ENCODE measurements around the gene NHSL1.
A peak's percentile ranks its signal among the peaks of the same experiment; 100 is the strongest.

NHSL1 gene

DNA sequence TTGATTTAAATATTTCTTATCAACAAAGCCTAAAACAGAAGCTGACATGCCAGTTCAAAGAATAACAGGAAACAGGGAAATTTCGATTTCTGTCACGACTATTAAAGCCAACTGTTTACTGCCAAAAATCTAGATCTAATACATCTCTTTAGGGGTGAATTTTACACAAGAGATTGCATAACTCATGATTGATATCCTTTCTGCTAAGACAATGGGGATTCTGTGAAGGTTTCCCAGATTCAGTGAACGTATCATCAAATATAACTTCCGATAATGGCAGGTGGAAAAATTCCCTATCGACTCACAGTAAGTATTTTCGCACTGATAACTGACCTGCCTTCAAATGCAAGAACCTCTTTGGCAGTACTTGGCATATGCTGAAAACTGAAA, 42.9 kb downstream of the NHSL1 start:
- DNase-seq (ENCODE audit: low read depth in 2 of 2): no peak

DNA sequence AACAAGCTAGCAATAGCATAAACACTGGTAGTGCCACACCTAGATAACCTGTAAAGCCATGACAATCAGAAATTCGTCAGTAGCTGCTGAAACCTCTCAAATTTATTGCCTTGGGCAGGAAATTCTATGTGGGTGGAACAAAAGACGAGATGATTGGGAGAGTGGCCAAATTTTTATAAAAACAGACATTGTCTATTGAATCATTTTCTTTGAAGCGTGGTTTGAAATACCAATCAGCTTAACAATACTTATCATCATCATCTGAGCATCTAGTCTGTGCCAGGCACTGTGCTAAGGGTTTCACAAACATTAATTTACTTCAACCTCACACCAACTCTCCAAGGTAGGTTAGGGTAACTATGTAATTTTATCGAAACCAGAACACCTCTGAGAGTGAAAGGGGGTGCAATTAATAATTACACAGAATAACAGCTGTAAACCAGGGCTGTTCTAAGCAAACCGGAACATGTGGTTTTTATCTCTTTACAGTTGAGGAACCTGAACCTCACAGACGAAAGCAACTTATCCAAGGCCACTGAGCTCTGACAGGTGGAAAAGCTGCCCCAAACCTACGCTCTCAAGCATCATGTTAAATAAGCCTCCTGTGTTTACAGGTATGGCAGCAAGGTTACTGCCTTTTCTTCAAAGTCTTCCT, 43.4 kb downstream of the NHSL1 start:
- DNase-seq (ENCODE audit: low read depth in 2 of 2): no peak

DNA sequence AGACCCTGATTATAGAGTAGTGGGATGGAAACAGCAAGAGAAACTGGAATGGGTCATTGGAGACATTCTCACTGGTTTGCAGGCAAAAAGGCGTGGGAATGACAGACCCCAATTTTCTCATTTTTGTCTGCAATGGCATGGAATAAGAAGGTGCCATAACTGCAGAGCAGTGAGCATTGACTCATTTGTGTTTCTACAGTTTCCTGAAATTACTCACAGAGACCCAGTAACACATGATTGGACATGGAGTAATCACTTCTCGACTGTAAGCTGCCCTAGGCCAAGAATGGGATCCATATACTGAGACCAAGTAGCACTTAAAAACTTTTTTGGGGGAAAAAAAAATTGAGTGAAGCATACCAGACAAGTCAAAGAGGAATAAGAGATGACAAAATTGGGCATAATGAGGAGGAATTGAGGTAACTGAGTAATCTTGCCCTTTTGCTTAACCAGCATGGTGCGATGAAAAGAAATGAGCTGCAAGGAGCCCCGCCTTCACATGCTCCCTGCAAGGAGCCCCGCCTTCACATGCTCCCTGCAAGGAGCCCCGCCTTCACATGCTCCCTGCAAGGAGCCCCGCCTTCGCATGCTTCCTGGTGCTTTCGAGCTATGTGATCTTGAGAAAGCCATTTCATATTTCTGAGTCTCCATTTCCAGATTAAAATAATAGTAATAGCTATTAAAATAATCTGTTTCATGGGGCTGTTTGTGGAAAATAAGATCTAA, 44.1 kb downstream of the NHSL1 start:
- DNase-seq (ENCODE audit: low read depth in 2 of 2): peak in 1 of 2 donors; percentile 21

DNA sequence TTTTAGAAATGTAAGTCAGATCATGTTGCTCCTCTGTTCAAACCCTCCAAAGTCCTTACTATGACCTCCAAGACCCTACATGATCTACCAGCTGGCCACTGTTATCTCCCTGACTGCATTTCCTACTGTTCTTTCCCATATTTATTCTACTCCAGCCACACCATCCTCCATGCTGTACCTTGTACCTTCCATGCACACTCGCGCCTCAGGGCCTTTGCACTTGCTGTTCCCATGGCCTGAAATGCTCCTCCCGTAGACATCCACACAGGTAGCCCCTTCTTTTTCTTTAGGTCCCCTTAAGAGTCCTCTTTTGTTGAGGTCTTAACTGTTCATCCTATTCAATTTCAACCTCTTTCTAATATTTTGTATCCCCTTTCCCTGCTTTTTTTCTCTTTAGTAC, 48.3 kb downstream of the NHSL1 start:
- no peak for DNase-seq (ENCODE audit: low read depth in 2 of 2)

DNA sequence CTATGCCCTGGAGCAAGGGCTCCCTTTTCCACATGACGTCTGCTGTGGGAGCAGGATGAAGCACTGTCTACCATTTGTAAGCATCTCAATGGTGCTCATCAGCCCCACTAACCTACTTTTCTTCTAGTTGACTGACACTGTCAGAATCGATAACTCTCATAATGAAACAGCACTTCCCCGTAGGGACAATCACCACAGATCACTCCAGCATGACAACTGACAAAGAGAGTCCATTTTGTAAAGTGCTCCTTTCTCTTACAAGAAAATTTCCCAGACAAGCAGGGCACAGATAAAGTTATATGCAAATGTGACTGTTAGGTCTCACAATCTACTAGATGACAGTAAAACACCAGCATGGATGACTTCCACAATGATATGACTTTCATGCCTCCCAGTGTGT, 48.8 kb downstream of the NHSL1 start:
- DNase-seq (ENCODE audit: low read depth in 2 of 2): no peak

GRCh38 chr6:138446821-138447220, 52.5 kb downstream of the NHSL1 start:
- DNase-seq (ENCODE audit: low read depth in 2 of 2): no peak

DNA sequence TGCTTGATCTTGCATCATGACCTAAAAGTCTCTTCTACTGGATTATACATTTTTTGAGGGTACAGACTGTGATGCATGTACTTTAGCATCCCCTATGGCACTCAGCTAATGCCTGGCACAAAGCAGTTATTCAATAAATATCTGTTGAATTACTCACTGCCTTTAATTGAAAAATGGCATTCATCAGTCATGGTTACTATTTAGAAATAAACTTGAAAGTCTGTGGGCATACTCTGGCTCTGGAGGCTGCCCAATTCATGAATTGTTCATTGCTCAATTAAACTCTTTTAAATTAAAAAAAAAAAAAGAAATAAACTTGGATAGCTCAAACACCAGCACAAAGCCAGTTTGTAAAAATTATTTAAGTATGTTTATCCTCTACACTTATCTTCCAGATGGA, 55.3 kb downstream of the NHSL1 start:
- DNase-seq (ENCODE audit: low read depth in 2 of 2): no peak

DNA sequence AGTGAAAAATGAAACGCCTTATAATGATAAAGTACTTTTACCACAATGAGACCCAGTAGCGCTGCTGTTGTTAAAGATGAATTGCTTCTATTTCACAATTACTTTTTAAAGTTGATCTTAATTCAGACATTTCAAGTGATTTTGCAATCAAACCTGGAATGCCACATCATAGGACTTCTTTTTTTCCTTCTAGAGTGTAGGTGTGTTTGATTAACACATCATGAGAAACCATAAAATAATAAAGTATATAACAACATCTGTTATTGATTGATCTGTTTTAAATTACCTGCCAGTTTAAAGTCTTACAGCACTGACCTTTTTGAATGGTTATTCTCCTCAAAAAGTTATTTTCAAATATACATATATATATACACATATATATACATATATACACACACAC, 56.6 kb downstream of the NHSL1 start:
- no peak for DNase-seq (ENCODE audit: low read depth in 2 of 2)

- DNase-seq (ENCODE audit: low read depth in 2 of 2): no peak
These were observed 57.3 kb downstream of the NHSL1 start for GRCh38 chr6:138441965-138442364.

- no peak for DNase-seq (ENCODE audit: low read depth in 2 of 2)
These were observed 58.4 kb downstream of the NHSL1 start for GRCh38 chr6:138440758-138441357.

DNA sequence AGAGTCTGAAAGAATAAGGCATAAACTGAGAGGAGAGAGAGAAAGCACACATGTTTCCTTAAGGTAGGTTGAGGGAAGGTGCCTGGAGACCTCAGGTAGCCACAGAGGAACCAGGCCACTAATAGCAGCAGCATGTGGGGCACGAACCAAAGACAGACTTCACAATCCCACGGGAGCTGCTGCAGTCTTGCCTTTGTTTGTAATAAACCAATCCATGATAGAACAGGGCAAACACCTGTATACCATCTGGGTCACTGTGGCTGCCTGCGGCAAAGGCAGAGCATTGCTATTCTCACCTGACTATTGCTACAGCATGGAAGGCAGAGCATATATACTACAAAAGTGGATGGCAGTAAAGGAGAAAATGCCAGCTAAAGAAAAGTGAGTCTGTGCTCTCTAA, 59.0 kb downstream of the NHSL1 start:
- DNase-seq (ENCODE audit: low read depth in 2 of 2): no peak

- DNase-seq (ENCODE audit: low read depth in 2 of 2): no peak
These were observed 59.7 kb downstream of the NHSL1 start for GRCh38 chr6:138439546-138439945.

- no peak for DNase-seq (ENCODE audit: low read depth in 2 of 2)
These were observed 64.4 kb downstream of the NHSL1 start for GRCh38 chr6:138434925-138435324.

DNA sequence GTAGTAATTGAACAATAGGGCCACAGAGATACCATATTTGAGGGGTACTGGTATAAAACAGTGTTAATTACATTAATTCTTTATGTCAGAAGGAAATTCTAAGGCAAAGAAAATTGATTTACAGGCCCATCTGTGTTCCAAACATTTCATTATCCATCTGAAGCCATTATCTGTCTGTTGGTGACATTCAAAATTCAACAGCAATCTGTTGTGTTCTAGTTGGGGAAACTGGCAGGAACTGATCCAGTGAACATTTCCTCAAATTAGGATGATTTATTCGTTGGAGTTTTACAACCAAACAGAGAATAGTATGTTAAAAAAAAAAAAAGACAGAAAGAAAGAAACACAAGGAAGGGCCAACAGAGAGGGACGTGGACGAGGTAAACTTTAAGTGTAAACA, 65.2 kb downstream of the NHSL1 start:
- no peak for DNase-seq (ENCODE audit: low read depth in 2 of 2)

- DNase-seq (ENCODE audit: low read depth in 2 of 2): no peak
These were observed 67.3 kb downstream of the NHSL1 start for GRCh38 chr6:138432063-138432356.

DNA sequence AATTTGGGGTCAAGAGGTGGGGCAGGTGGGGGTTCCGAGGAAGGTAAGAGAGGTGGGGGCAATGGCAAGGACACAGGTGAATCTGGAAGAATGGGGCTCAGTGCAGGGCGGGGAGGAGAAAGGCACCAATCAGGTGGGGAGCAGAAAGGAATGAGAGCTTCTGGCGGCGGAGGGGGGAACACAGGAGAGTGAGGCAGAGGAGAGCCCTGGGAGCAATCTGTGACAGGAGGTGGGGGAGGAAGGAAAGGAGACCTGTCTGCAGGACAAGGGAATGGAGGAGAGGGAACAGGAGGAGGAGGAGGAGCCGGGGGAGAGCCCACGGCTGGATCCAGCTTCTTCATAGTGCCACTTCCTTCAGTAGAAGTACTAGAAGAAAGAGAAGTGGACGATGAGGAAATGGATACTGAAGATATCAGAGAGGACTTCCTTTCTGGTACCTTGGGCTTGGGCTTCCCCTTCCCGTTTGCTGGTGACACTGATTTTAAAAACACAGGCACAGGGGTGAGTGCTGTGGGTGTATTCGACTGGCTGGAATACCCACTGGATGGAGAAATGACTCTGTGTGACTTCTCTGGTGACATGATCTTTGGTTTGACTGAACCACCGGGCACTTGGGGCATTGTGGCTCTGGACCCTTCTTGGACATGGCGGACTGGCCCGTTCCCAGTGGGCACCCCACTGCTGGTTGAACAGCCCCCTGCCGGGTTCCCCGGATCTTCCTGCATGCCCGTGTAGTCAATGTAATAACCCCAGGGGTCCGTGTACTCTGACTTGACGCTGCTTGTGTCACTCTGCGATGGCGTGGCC, 67.8 kb downstream of the NHSL1 start:
- DNase-seq (ENCODE audit: low read depth in 2 of 2): no peak

GRCh38 chr6:138430361-138431145, 68.7 kb downstream of the NHSL1 start:
- DNase-seq (ENCODE audit: low read depth in 2 of 2): no peak

- no peak for DNase-seq (ENCODE audit: low read depth in 2 of 2)
These were observed 69.5 kb downstream of the NHSL1 start for GRCh38 chr6:138429761-138430160.

- DNase-seq (ENCODE audit: low read depth in 2 of 2): peak in 1 of 2 donors; percentile 16
These were observed 70.2 kb downstream of the NHSL1 start for GRCh38 chr6:138428944-138429598.

GRCh38 chr6:138427701-138428100, 71.6 kb downstream of the NHSL1 start:
- DNase-seq (ENCODE audit: low read depth in 2 of 2): no peak

DNA sequence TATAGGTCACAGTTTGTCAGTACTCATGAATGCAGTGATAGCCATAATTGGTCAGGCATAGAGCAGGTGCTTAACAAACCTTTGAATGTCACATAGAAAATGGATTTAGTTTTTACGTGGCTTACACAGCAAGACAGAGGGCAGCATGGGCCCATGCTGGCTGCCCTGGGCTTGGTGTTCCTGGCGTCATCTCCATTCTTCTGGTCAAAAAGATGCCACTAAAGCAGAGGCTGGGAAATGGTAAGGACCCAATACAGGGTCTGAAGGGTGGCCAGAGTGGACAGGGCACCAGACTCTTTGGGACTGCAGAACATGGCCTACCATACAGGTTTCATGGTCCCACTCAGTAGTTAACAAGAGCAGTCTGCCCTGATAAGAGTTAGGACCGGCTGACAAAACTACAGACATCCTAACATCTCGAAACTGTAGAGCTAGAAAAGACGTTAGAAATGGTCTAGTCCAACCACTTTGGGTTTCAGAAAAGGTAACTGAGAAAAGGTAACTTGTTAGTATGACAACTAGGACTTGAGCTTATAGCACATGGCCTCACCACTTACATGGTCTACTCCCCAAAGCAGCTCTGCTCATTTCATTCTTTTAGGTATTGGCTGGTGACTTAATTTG, 72.7 kb downstream of the NHSL1 start:
- DNase-seq (ENCODE audit: low read depth in 2 of 2): no peak
